ENCODE data around the gene ZSWIM3.

The ZSWIM3 gene

GRCh38 chr20:45918779-45919537, 61.5 kb downstream of the ZSWIM3 start:
- no peaks in the 10 kb centered on the region for H3K9me3 ChIP-seq (ENCODE audit: control insufficient read depth, insufficient read depth, low read length)
- no peaks in the 10 kb centered on the region for H3K9me2 ChIP-seq (replicated peaks; ENCODE audit: control insufficient read depth, low read length)
- no peaks in the 10 kb centered on the region for H3K4me1 ChIP-seq (ENCODE audit: control insufficient read depth, low read length)
- H3K27me3 ChIP-seq (ENCODE audit: control insufficient read depth, low read length): peaks cover 23% of the 10 kb centered on the region
- TF ChIP-seq EZH2phosphoT487 (IDR thresholded peaks at IDR 0.05; ENCODE audit: borderline replicate concordance, low read length) (no peak), CTCF (IDR thresholded peaks at IDR 0.05; ENCODE audit: low read depth, low read length, poor library complexity, severe bottlenecking) (no peak)
- H3K4me2 ChIP-seq (ENCODE audit: low read length): no peak overlapping the region
- no peaks in the 10 kb centered on the region for H3K36me3 ChIP-seq (ENCODE audit: control insufficient read depth, low read length)
- H3F3A ChIP-seq (ENCODE audit: control insufficient read depth, insufficient read depth): no peaks in the 10 kb centered on the region
- H3K27ac ChIP-seq (ENCODE audit: low read depth, low read length): no peak overlapping the region
- no peak overlapping the region for H3K4me3 ChIP-seq (ENCODE audit: low read length)
- no peaks in the 10 kb centered on the region for H3K79me2 ChIP-seq (ENCODE audit: control insufficient read depth, low read length)
- no peaks in the 10 kb centered on the region for H4K20me1 ChIP-seq (ENCODE audit: control insufficient read depth, insufficient read depth, low read depth, low read length)

GRCh38 chr20:45919542-45920399, 62.4 kb downstream of the ZSWIM3 start:
- no peaks in the 10 kb centered on the region for H3K36me3 ChIP-seq (ENCODE audit: control insufficient read depth, low read length)
- TF ChIP-seq EZH2phosphoT487 (IDR thresholded peaks at IDR 0.05; ENCODE audit: borderline replicate concordance, low read length): no peak
- TF ChIP-seq CTCF (IDR thresholded peaks at IDR 0.05; ENCODE audit: low read depth, low read length, poor library complexity, severe bottlenecking): no peak
- no peaks in the 10 kb centered on the region for H4K20me1 ChIP-seq (ENCODE audit: control insufficient read depth, insufficient read depth, low read depth, low read length)
- no peaks in the 10 kb centered on the region for H3K79me2 ChIP-seq (ENCODE audit: control insufficient read depth, low read length)
- H3K9me3 ChIP-seq (ENCODE audit: control insufficient read depth, insufficient read depth, low read length): no peaks in the 10 kb centered on the region
- no peaks in the 10 kb centered on the region for H3K9me2 ChIP-seq (replicated peaks; ENCODE audit: control insufficient read depth, low read length)
- H3K4me3 ChIP-seq (ENCODE audit: low read length): no peak overlapping the region
- H3F3A ChIP-seq (ENCODE audit: control insufficient read depth, insufficient read depth): no peaks in the 10 kb centered on the region
- H3K4me2 ChIP-seq (ENCODE audit: low read length): no peak overlapping the region
- H3K4me1 ChIP-seq (ENCODE audit: control insufficient read depth, low read length): no peaks in the 10 kb centered on the region
- peaks cover 15% of the 10 kb centered on the region for H3K27me3 ChIP-seq (ENCODE audit: control insufficient read depth, low read length)
- no peak overlapping the region for H3K27ac ChIP-seq (ENCODE audit: low read depth, low read length)

GRCh38 chr20:45920462-45921336, 63.3 kb downstream of the ZSWIM3 start:
- no peaks in the 10 kb centered on the region for H3K4me1 ChIP-seq (ENCODE audit: control insufficient read depth, low read length)
- H3K9me3 ChIP-seq (ENCODE audit: control insufficient read depth, insufficient read depth, low read length): no peaks in the 10 kb centered on the region
- no peak overlapping the region for H3K4me3 ChIP-seq (ENCODE audit: low read length)
- no peaks in the 10 kb centered on the region for H3F3A ChIP-seq (ENCODE audit: control insufficient read depth, insufficient read depth)
- TF ChIP-seq CTCF (IDR thresholded peaks at IDR 0.05; ENCODE audit: low read depth, low read length, poor library complexity, severe bottlenecking): no peak
- TF ChIP-seq EZH2phosphoT487 (IDR thresholded peaks at IDR 0.05; ENCODE audit: borderline replicate concordance, low read length): no peak
- H4K20me1 ChIP-seq (ENCODE audit: control insufficient read depth, insufficient read depth, low read depth, low read length): no peaks in the 10 kb centered on the region
- no peaks in the 10 kb centered on the region for H3K79me2 ChIP-seq (ENCODE audit: control insufficient read depth, low read length)
- peaks cover 15% of the 10 kb centered on the region for H3K27me3 ChIP-seq (ENCODE audit: control insufficient read depth, low read length)
- H3K27ac ChIP-seq (ENCODE audit: low read depth, low read length): no peak overlapping the region
- no peaks in the 10 kb centered on the region for H3K36me3 ChIP-seq (ENCODE audit: control insufficient read depth, low read length)
- H3K4me2 ChIP-seq (ENCODE audit: low read length): no peak overlapping the region
- no peaks in the 10 kb centered on the region for H3K9me2 ChIP-seq (replicated peaks; ENCODE audit: control insufficient read depth, low read length)

All from DOHH2 (cell line).